ENCODE measurements around the gene RCL1. TPM values are rescaled to one million over a fixed set of nuclear protein-coding genes. Genes with fewer than 3 reads are reported as not detected.
"Not testable (repeated sequence)": the region's sequence is repeated elsewhere in the genome, so short reads cannot be mapped to it uniquely, and the experiment has no call there.

The RCL1 gene
- total RNA-seq, 1 experiment from 2014 or later = 21.2 TPM

- in situ Hi-C loops (cut with HindIII; ENCODE audit: low sequenced_read_pairs); DNase-seq (ENCODE audit: low spot score): not testable (repeated sequence)
Measured at GRCh38 chr9:4774958-4775357, 17.8 kb upstream of the RCL1 start.

GRCh38 chr9:4780651-4781050, 12.1 kb upstream of the RCL1 start:
- no peak for DNase-seq (ENCODE audit: low spot score)
- in situ Hi-C loops (cut with HindIII; ENCODE audit: low sequenced_read_pairs) = no loop called here

GRCh38 chr9:4781408-4781807, 11.3 kb upstream of the RCL1 start:
- no peak for DNase-seq (ENCODE audit: low spot score)
- in situ Hi-C loops (cut with HindIII; ENCODE audit: low sequenced_read_pairs) = no loop called here

- in situ Hi-C loops (cut with HindIII; ENCODE audit: low sequenced_read_pairs); DNase-seq (ENCODE audit: low spot score): not testable (repeated sequence)
Measured at GRCh38 chr9:4783191-4783590, 9.6 kb upstream of the RCL1 start.

- in situ Hi-C loops (cut with HindIII; ENCODE audit: low sequenced_read_pairs) = no loop called here
- DNase-seq (ENCODE audit: low spot score) = no peak
Measured at GRCh38 chr9:4784403-4784802, 8.3 kb upstream of the RCL1 start.

DNA sequence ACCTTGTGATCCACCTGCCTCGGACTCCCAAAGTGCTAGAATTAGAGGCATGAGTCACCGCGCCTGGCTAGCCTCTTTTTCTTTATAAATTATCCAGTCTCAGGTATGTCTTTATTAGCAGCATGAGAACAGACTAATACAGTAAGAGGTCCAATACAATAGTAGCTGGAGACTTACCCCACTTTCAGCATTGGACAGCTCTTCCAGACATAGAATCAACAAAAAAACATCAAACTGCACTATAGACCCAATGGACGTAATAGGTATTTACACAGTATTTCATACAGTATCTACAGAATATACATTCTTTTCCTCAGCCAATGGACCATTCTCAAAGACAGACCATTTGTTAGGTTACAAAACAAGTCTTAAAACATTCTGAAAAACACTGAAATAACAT, 6.1 kb upstream of the RCL1 start:
- in situ Hi-C loops (cut with HindIII; ENCODE audit: low sequenced_read_pairs) = no loop called here
- no peak for DNase-seq (ENCODE audit: low spot score)

DNA sequence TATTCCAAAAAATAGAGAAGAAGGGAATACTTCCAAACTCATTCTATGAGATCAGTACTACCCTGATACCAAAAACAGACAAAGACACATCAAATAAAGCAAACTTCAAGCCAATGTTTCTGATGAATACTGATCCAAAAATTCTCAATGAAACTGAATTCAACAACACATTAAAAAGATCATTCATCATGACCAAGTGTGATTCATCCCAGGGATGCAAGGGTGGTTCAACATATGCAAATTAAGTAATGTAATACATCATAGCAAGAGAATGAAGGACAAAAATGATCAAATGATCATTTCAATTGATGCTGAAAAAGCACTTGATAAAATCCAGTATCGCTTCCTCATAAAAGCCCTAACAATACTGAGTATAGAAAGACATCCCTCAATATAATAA, 4.9 kb upstream of the RCL1 start:
- in situ Hi-C loops (cut with HindIII; ENCODE audit: low sequenced_read_pairs) = no loop called here
- DNase-seq (ENCODE audit: low spot score) = no peak

- in situ Hi-C loops (cut with HindIII; ENCODE audit: low sequenced_read_pairs) = no loop called here
- no peak for DNase-seq (ENCODE audit: low spot score)
Measured at GRCh38 chr9:4788703-4789102, 4.0 kb upstream of the RCL1 start.

DNA sequence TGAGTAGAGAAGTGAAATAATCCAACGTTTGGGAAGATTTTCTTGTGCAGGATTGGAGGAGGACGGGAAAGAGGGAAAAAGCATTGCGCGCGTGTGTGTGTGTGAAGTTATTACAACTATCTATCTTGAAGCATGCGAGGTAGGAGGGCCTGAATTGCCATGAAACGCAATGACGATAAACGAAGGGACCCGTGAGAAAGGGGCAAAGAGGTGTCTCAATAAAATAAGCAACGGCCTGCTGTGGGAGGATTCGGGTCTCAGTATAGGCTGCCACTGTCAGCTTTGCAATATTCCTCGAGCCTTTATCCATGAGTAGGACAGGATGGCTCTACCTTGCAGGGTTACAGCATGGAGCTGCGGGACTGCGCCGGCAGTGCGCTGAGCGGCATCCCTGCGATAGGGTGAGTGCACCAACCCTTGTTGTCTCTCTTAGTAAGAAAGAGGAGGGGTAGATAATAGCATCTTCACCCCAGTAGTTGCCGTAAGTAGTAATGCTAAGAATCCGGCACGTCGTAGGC, 631 bp upstream of the RCL1 start:
- no peak for DNase-seq (ENCODE audit: low spot score)
- in situ Hi-C loops (cut with HindIII; ENCODE audit: low sequenced_read_pairs) = no loop called here

DNA sequence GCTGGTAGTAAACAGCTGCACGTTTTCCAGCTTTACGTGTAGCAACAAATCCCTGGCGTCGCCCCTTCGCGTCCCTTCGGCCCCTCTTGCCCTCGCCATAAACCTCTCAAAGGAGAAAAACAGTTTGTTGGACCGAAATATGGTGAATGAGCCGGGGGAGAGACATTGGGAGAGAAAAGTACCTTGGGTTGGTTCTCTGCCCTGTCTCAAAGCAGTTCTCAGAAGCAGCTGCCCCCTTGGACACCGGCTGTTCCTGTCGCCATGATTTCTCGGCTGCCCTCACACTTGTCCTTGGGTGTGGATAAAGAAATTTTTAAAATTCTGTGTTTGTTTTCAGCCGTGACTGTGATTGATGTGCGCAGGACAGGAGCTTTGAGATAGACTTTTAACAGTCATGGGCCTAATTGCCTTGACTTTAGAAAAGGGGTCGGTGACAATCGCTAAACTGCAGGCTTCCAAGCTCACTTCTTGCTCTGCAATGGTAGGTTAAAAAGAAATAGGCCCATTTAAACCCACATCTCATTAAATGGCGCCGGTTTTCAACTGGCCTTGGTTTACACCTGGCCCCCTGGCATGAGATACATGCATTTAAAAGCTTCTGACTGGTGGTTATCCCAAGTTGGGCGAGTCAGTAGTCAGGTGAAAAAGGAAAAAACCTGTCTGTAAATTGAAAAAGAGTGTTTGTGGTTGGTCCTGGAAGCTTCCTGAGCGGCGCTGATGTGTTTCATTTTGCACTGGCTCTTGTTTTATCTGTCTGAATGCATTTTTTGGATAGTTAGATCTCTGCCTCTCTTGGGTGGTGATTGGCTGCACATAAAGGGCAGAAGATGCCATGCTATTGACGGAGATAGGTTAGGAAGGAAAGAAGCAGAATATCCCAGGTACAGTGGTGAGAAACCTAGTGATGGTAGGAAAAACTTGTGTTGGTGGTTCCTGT, 983 bp downstream of the RCL1 start:
- in situ Hi-C loops (cut with HindIII; ENCODE audit: low sequenced_read_pairs) = no loop called here
- peak; percentile 33 for DNase-seq (ENCODE audit: low spot score)

GRCh38 chr9:4794691-4795090, 1.9 kb downstream of the RCL1 start:
- in situ Hi-C loops (cut with HindIII; ENCODE audit: low sequenced_read_pairs) = no loop called here
- DNase-seq (ENCODE audit: low spot score) = no peak

- in situ Hi-C loops (cut with HindIII; ENCODE audit: low sequenced_read_pairs); DNase-seq (ENCODE audit: low spot score): not testable (repeated sequence)
Measured at GRCh38 chr9:4795108-4795507, 2.4 kb downstream of the RCL1 start.

DNA sequence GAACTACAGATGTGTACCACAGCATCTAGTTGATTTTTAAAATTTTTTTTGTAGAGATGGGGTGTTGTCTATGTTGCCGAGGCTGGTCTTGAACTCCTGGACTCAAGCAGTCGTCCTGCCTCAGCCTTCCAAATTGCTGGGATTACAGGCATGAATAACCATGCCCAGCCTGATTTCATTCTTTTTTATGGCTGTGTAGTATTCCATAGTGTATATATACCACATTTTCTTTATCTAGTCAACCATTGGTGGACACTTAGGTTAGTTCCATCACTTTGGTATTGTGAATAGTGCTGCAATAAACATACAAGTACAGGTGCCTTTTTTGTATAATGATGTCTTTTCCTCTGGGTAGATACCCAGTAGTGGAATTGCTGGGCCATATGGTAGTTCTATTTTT, 3.8 kb downstream of the RCL1 start:
- DNase-seq (ENCODE audit: low spot score) = no peak
- in situ Hi-C loops (cut with HindIII; ENCODE audit: low sequenced_read_pairs) = no loop called here

DNA sequence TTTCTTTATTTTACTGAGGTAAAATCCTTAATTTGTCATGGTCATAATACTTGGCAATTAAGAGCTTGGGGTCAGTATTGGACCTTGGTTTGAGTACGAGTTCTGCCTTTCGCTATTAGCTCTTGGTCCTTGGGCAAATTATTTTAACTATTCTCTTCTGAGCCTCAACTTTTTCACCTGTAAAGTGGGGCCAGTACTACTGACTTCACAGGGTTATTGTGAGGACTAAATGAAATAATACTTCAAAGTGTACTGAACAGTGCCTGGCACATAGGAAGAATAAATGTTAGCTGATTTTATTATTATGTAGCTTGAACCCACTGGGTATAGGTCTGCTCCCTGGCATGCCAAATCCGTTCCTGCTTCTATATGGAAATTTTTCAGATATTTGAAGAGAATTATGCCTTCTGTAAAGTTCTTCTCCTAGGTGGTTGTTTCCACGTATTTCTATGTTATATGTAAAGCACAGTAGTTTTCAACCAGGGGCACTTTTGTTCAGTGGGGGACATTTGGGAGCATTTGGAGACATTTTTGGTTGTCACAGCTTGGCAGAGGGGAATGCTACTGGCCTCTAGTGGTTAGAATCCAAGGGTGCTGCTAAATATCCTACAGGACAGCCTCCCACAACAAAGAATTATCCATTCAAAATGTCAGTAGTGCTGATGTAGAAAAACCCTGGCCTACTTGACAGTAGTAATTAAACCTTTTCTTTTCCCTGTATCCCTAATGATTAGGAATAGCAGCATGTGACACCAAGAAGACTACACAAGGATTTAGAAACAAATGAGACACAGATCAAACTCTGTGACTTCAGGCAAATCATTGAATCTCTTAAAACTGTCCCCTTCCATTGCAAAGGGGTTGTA, 4.5 kb downstream of the RCL1 start:
- DNase-seq (ENCODE audit: low spot score) = peak; percentile 68
- in situ Hi-C loops (cut with HindIII; ENCODE audit: low sequenced_read_pairs) = no loop called here

DNA sequence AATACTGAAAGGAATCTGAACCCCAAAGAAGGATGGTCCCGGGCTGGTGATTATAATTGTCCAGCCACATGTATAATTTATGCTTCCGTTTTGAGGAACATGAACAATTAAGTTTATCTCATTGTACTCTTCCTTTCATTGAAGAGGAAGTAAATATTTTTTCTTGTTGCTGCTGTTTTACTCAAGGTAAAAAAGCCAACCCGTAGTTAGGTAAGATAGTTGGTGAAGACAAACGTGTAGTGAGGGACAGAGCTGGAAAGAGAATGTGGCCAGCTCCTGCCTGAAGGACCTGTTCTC, 5.1 kb downstream of the RCL1 start:
- DNase-seq (ENCODE audit: low spot score) = no peak
- in situ Hi-C loops (cut with HindIII; ENCODE audit: low sequenced_read_pairs) = no loop called here

DNA sequence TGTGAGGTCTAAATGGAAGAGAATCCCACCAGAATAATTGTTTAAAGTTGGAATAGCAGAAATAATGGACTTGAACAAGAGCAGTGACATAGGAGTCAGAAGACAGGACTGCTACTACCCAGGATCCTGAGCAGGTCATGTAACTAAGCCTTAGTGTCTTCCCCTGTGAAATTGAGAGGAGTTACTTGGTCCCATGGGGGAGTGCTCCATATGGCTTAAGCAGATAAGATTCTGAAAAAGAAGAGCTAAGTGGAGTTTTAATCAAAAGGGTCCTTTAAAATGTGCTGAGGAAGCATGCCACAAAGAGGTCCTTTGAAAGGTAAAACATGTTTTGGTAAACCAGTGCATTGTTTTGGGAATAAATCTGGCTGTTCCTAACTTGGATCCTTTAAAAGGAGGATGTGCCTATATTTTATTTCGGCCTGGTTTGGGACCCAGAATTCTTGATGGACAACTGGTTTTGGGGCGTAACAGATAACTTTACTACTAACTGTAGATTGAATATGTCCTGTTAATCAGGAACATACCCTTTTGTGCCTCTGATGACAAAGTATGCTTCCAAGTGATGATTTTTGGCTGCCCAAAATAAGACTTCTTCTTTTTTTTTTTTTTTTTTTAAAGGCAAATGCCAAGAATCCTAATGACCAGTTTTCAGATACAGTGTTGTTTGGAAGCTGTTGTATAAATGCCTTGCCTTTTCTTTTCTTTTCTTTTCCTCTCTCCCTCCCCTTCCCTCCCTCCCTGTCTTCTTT, 5.7 kb downstream of the RCL1 start:
- in situ Hi-C loops (cut with HindIII; ENCODE audit: low sequenced_read_pairs) = no loop called here

GRCh38 chr9:4799033-4799430, 6.3 kb downstream of the RCL1 start:
- in situ Hi-C loops (cut with HindIII; ENCODE audit: low sequenced_read_pairs) = no loop called here
- DNase-seq (ENCODE audit: low spot score) = no peak

More for the DNA sequence above, 5.7 kb downstream of the RCL1 start:
- no peak for DNase-seq (ENCODE audit: low spot score)

DNA sequence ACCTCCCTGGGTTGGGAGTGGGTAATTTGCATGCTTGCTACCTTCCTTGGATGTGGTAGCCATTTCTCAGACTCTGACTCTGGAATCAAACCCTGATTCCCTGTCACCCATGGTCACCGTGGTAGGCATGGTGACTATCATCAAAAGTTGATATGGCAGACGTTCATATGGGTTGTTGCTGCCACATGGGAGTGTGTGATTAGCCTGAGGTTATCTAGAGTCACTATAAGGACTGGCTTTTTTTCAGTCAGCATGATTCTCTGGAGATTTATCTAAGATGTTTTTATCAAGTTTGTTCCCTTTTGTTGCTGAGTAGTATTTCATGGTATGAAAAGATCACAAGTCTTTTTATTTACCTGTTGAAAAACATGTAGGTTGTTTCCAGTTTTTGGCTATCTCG, 7.0 kb downstream of the RCL1 start:
- in situ Hi-C loops (cut with HindIII; ENCODE audit: low sequenced_read_pairs) = no loop called here
- no peak for DNase-seq (ENCODE audit: low spot score)

DNA sequence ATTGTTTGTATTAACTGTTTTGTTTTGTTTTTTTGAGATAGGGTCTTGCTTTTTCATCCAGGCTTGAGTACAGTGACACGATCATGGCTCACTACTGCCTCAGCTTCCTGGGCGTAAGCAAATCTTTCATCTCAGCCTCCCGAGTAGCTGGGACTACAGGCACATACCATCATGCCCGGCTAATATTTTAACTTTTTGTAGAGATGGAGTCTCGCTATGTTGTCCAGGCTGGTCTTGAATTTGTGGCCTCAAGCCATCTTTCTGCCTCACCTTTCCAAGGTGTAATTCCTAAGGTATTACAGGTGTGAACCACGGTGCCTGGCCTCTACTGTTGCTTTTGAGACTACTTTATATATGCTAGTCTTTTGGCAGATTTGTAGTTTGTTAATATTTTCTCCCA, 8.4 kb downstream of the RCL1 start:
- in situ Hi-C loops (cut with HindIII; ENCODE audit: low sequenced_read_pairs) = no loop called here
- DNase-seq (ENCODE audit: low spot score) = no peak
